Effector memory CD4-positive, alpha-beta T cell (primary cell): ENCODE results near the gene LPCAT1.
"Not testable (repeated sequence)": the region's sequence is repeated elsewhere in the genome, so short reads cannot be mapped to it uniquely, and the experiment has no call there.

Experiments used
- DNase-seq, 3 donors: peaks; one replicate each; pipeline ENCODE4 v3.0.0-alpha.2; 2020
- H3K27ac ChIP-seq: 2 replicates; pipeline ENCODE4 v1.7.0; 2013; ENCODE audit warnings: mild to moderate bottlenecking, low read length, moderate library complexity; ENCODE audit not compliant: insufficient read depth, poor library complexity, severe bottlenecking
- H3K27me3 ChIP-seq: replicated peaks from 2 replicates; pipeline ENCODE4 v1.7.0; 2013; ENCODE audit warnings: mild to moderate bottlenecking, low read length; ENCODE audit not compliant: insufficient read depth, control insufficient read depth, poor library complexity, severe bottlenecking
- H3K36me3 ChIP-seq: 2 replicates; pipeline ENCODE4 v1.7.0; 2013; ENCODE audit warnings: mild to moderate bottlenecking, low read length, moderate library complexity; ENCODE audit not compliant: control insufficient read depth, insufficient read depth
- H3K4me1 ChIP-seq: 2 replicates; pipeline ENCODE4 v1.7.0; 2013; ENCODE audit warnings: low read length, mild to moderate bottlenecking; ENCODE audit not compliant: control insufficient read depth, insufficient read depth, poor library complexity, severe bottlenecking
- H3K4me3 ChIP-seq: 2 replicates; pipeline ENCODE4 v1.7.0; 2013; ENCODE audit warnings: low read length, low read depth, mild to moderate bottlenecking; ENCODE audit not compliant: insufficient read depth, poor library complexity, severe bottlenecking
- H3K9me3 ChIP-seq: 2 replicates; pipeline ENCODE4 v1.7.0; 2013; ENCODE audit warnings: mild to moderate bottlenecking, low read length, moderate library complexity; ENCODE audit not compliant: control insufficient read depth

The LPCAT1 gene

DNA sequence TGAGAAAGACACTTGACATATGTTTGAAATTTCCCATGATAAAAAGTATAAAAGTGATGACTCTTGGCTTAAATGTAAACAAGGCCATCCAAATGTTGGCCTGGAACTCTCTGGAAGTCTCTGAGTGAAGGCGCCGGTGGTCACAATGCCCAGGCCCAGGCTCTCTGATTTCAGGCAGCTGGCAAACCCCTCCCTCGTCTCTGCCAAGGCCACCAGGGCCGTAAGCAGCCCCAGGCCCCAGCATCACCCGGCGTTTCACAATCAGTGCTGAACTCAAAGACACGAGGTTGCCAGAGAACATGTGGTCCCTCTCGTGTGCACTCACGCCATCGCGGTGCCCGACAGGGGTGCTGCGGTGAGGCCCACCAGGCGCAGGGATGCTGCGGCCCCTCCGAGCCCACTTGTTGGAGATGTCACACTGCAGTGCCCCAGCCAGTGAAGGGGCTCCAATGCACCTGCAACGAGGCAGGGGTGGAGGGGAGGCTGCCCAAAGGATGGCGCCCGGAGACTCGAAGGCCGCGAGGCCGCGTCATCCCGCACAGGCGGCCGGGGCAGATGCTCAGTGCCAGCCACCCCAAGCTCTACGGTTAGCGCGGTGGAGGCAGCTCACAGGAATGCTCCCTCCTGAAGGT lies 15.0 kb downstream of the LPCAT1 start:
- no peak overlapping the region for H3K4me3 ChIP-seq
- no peaks in the 10 kb centered on the region for H3K4me1 ChIP-seq
- H3K36me3 ChIP-seq, result peaks cover 24% of the 10 kb centered on the region
- H3K27me3 ChIP-seq, result no peaks in the 10 kb centered on the region
- no peak for DNase-seq
- H3K9me3 ChIP-seq, result no peaks in the 10 kb centered on the region
- no peak overlapping the region for H3K27ac ChIP-seq

DNA sequence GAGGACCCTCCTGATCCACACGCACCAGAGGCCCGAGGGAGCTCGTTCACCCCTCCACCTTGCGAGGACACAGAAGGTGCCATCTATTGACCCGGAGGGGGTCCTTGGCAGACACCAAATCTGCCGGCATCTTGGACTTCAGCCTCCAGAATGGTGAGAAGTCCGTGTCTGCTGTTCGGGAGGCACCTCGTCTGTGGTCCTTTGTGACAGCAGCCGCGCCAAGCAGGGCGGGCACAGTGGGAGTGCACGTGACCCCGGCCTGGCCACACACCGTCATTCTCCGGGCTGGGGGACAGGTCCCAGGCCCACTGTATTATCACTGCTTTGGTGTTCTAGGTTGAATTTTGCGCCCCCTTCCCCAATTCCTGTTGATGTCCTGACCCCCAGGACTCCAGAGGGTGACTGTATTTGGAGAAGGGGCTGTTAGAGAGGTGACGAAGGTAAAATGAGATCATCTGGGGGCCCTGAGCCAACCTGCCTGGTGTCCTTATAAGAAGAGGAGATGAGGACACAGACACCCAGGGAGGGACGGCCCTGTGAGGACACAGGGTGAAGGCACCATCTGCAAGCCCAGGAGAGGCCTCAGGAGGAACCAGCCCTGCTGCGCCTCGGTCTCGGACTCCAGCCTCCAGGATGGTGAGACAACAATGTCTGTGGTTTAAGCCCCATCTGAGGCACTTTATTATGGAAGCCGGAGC lies 15.7 kb downstream of the LPCAT1 start:
- DNase-seq, result no peak
- Histone ChIP-seq H3K36me3 (peaks cover 24% of the 10 kb centered on the region), H3K4me1 (no peaks in the 10 kb centered on the region), H3K27me3 (no peaks in the 10 kb centered on the region), H3K4me3 (no peak overlapping the region), H3K9me3 (no peaks in the 10 kb centered on the region), H3K27ac (no peak overlapping the region)

DNA sequence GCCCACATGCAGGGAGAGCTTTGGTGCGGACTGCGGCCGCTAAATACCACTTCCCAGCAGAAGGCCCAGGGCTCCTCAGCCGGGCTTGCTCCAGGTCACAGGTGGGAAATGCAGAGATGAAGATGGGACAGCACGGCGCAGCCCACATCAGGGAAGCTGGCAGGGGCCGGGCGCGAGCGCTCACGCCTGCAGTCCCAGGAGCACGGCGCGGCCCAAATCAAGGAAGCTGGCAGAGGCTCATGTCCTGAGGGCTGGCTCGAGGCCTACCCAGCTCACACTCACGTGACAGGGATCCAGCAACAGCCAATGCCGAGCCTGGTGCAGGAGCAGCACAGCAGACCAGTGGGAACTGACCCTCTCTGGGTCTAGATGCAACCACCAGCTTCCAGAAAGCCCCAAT lies 16.3 kb downstream of the LPCAT1 start:
- Histone ChIP-seq H3K4me1 (no peaks in the 10 kb centered on the region), H3K9me3 (no peaks in the 10 kb centered on the region), H3K36me3 (peaks cover 24% of the 10 kb centered on the region), H3K27me3 (no peaks in the 10 kb centered on the region), H3K4me3 (no peak overlapping the region), H3K27ac (no peak overlapping the region)
- no peak for DNase-seq

DNA sequence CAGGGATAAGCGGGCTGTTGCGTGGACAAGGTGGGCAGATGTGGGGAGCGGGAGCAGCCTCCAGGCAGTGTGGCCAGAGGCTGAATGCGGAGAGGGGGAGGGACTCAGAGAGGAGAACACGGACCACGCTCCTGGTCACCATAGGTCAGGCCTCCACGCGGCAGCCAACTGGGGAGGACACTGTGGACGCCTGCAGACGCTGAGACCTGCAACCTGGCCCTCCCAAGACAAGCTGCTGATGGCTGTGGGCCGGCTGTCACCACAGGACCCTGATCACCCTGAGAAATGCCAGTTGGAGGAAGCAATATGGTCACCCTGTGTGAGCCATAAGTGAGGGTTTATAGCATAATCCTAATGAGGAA lies 16.8 kb downstream of the LPCAT1 start:
- Histone ChIP-seq H3K9me3 (no peaks in the 10 kb centered on the region), H3K36me3 (peaks cover 24% of the 10 kb centered on the region), H3K27ac (no peak overlapping the region), H3K27me3 (no peaks in the 10 kb centered on the region), H3K4me1 (no peaks in the 10 kb centered on the region), H3K4me3 (no peak overlapping the region)
- no peak for DNase-seq

DNA sequence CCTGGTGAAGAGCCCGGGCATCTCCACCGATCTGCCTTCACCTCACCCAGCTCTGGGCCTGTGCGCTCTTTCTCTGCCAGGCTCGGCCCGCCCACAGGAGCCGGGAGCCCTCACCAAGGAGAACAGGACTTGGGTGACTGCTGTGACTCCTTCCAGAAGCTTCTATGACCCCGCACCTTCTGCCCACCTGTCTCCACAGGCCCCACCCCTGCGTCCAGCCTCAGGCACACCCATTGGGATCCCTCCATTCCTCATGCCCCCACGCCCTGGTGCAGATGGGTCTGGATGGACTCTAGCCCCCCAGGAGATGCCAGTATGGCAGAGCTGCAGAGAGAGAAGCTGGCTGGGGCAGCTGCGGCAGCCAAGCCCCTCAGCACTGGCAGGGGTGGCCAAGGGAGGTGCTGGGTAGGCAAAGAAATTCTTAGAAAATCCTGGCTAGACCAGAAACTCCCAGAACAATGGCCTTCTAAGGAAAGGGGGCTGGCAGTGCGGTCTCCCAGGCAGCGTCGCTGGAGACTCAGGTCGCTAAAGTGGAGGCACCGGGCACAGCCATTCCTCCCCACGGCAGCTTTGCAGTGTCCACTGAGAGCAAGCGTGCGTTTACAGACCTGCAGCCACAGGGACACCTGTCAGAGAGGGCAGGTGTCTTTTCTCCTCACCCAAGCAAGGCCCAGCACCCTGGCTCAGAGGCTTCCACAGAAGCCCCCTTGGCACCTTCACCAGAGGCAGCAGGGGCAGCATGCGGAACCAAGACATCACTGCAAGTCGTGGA lies 17.3 kb downstream of the LPCAT1 start:
- no peak for DNase-seq
- H3K27ac ChIP-seq, result no peak overlapping the region
- no peaks in the 10 kb centered on the region for H3K4me1 ChIP-seq
- H3K4me3 ChIP-seq, result no peak overlapping the region
- peaks cover 24% of the 10 kb centered on the region for H3K36me3 ChIP-seq
- H3K27me3 ChIP-seq, result no peaks in the 10 kb centered on the region
- no peaks in the 10 kb centered on the region for H3K9me3 ChIP-seq

DNA sequence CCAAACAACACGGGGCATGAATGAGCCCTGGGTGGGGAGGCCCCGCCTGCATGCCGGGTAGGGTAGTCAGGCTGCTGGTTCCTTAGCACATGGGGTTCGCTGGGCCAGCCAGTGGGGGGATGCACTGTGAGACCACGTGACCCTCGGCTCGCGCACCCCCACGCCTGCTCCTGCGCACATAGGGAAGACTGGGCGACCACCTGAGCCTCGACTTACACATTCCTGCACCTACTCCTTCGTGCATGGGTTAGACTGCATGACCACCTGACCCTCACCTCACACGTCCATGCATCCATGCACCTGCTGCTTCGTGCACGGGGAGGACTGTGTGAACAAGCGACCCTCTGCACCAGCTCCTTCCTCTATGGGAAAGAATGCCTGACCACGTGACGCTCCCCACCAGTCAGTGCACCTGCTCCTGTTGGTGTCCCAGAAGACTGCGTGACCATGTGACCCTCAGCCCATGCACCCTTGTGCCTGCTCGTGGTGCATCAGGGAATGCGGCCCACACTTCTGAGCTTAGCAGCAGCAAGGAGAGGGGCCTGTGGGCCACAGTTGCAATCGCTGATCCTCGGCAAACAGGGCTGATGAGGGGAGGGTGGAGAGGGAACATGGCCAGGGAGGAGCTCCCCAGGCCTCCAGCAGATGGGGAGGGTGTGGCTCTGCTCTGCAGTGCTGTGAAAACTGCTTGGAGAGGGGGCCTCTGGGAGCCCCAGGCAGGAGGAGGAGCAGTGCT lies 18.1 kb downstream of the LPCAT1 start:
- Histone ChIP-seq H3K27ac (no peak overlapping the region), H3K4me1 (no peaks in the 10 kb centered on the region), H3K27me3 (no peaks in the 10 kb centered on the region), H3K9me3 (no peaks in the 10 kb centered on the region), H3K4me3 (no peak overlapping the region), H3K36me3 (peaks cover 24% of the 10 kb centered on the region)
- no peak for DNase-seq

DNA sequence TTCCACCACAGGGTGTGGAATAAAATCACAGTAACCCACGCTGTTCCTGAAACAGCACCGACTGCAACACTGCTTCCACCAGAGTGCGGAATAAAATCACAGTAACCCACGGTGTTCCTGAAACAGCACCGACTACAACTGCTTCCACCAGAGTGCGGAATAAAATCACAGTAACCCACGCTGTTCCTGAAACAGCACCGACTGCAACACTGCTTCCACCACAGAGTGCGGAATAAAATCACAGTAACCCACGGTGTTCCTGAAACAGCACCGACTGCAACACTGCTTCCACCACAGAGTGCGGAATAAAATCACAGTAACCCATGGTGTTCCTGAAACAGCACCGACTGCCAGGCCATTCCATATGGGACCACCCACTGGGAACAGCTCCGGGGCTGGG lies 18.7 kb downstream of the LPCAT1 start:
- not testable (repeated sequence) for H3K9me3 ChIP-seq, H3K4me1 ChIP-seq, H3K27me3 ChIP-seq, H3K4me3 ChIP-seq, H3K27ac ChIP-seq, DNase-seq
- peaks cover 26% of the 10 kb centered on the region for H3K36me3 ChIP-seq

DNA sequence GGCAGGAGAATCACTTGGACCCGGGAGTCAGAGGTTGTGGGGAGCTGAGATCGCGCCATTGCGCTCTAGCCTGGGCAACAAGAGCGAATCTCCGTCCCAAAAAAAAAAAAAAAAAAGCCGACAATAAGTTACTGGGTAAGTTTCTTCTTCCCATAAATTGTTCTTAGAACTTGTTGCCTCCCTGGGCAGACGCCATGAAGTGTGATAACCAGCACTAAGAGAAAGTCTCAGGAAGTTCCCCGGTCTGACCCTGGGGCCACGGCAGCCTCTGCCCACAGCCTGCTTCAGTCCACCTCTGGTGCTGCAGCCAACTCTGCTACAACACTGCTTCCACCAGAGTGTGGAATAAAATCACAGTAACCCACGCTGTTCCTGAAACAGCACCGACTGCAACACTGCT lies 19.1 kb downstream of the LPCAT1 start:
- Histone ChIP-seq H3K27me3 (no peaks in the 10 kb centered on the region), H3K4me1 (no peaks in the 10 kb centered on the region)

DNA sequence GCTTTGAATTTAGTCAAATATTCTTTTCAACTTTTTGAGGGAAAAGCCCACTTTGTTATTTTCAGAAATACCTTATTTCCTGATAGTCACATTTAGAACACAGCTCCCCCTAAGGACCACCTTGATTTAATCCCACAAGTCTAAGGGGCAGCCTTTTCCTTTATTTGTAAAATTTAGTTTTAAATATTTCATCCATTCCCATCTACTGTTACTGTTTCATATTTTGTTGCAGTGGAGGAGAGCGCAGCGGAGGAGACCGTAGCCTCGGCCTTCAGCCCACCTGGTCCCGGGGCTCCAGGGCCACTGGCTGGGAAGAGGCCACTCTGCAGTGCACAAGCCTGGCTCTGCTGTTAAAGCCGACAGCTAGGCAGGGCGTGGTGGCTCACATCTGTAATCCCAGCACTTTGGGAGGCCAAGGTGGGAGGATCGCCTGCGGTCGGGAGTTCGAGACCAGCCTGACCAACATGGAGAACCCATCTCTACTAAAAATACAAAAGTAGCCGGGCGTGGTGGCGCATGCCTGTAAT lies 19.6 kb downstream of the LPCAT1 start:
- Histone ChIP-seq H3K36me3 (peaks cover 20% of the 10 kb centered on the region), H3K27me3 (no peaks in the 10 kb centered on the region), H3K27ac (no peak overlapping the region), H3K9me3 (no peaks in the 10 kb centered on the region), H3K4me3 (no peak overlapping the region), H3K4me1 (no peaks in the 10 kb centered on the region)
- DNase-seq, result no peak

More for the DNA sequence above, 19.1 kb downstream of the LPCAT1 start:
- Histone ChIP-seq H3K27ac (no peak overlapping the region), H3K9me3 (no peaks in the 10 kb centered on the region), H3K4me3 (no peak overlapping the region), H3K36me3 (peaks cover 25% of the 10 kb centered on the region)
- DNase-seq, result no peak
